ENCODE data around the gene THBS1. TPM values are rescaled to one million over a fixed set of nuclear protein-coding genes. Genes with fewer than 3 reads are reported as not detected.

THBS1 gene
- total RNA-seq, 1 experiment from 2014 or later, result 342 TPM

- Histone ChIP-seq H3K36me3 (ENCODE audit: control insufficient read depth, insufficient read depth, low read length) (peaks cover 4% of the 10 kb centered on the region), H3K9me3 (0 out of 2 replicates have a peak, but pooled peaks cover 3% of the 10 kb centered on the region), H3K4me3 (ENCODE audit: low read depth, low read length) (no peak overlapping the region), H3K27me3 (replicated peaks; ENCODE audit: control insufficient read depth, insufficient read depth, low read length) (no peaks in the 10 kb centered on the region), H3K4me1 (peaks cover 26% of the 10 kb centered on the region; the same call in 1 of the 2 replicates)
- intact Hi-C loops (cut with micrococcal nuclease; ENCODE audit: unreplicated experiment), result loop anchor here (1.0 kb wide), 1 partner anchor 451 kb away; no protein-coding TSS in a partner anchor
- no peaks in the 10 kb centered on the region for H3K4me1 Mint-ChIP-seq (ENCODE audit: low read depth, unreplicated experiment)
- TSS peak; percentile 58 for BruUV-seq (replicated peaks)
- H3K27ac Mint-ChIP-seq (ENCODE audit: unreplicated experiment), result peak overlapping the region; percentile 43
- H3K27me3 Mint-ChIP-seq (ENCODE audit: insufficient read depth, unreplicated experiment), result no peaks in the 10 kb centered on the region
- POLR2A ChIA-PET, result interaction anchor here (2.0 kb wide), 1 partner anchor 123 kb away, joined by 13 read pairs; no protein-coding TSS in a partner anchor
- CTCF ChIA-PET, result interaction anchor here (0.7 to 2.8 kb wide), 4 partner anchors 35 to 848 kb away, joined by 3 to 36 read pairs (median 7); no protein-coding TSS in a partner anchor
- peak overlapping the region; percentile 78 for H3K4me3 Mint-ChIP-seq (ENCODE audit: unreplicated experiment)
- no peak for DNase-seq
- peaks cover under 1% of the 10 kb centered on the region for H3K9me3 Mint-ChIP-seq (ENCODE audit: unreplicated experiment)
- TF ChIP-seq, protein P1, sequence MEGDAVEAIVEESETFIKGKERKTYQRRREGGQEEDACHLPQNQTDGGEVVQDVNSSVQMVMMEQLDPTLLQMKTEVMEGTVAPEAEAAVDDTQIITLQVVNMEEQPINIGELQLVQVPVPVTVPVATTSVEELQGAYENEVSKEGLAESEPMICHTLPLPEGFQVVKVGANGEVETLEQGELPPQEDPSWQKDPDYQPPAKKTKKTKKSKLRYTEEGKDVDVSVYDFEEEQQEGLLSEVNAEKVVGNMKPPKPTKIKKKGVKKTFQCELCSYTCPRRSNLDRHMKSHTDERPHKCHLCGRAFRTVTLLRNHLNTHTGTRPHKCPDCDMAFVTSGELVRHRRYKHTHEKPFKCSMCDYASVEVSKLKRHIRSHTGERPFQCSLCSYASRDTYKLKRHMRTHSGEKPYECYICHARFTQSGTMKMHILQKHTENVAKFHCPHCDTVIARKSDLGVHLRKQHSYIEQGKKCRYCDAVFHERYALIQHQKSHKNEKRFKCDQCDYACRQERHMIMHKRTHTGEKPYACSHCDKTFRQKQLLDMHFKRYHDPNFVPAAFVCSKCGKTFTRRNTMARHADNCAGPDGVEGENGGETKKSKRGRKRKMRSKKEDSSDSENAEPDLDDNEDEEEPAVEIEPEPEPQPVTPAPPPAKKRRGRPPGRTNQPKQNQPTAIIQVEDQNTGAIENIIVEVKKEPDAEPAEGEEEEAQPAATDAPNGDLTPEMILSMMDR (IDR thresholded peaks at IDR 0.05; ENCODE audit: insufficient read depth in 1 of 2, low read depth in 1 of 2, low read length in 1 of 2, severe bottlenecking in 1 of 2, unreplicated experiment in 1 of 2), result no peak
- peaks cover 50% of the 10 kb centered on the region for H3K36me3 Mint-ChIP-seq (ENCODE audit: insufficient read depth, unreplicated experiment)
These were observed 1.9 kb upstream of the THBS1 start for GRCh38 chr15:39578851-39579486.

- peak; percentile 77 to 78 for DNase-seq
- Mint-ChIP-seq H3K4me3 (ENCODE audit: unreplicated experiment) (peak overlapping the region; percentile 78), H3K27ac (ENCODE audit: unreplicated experiment) (peak overlapping the region; percentile 43), H3K9me3 (ENCODE audit: unreplicated experiment) (no peaks in the 10 kb centered on the region), H3K27me3 (ENCODE audit: insufficient read depth, unreplicated experiment) (no peaks in the 10 kb centered on the region), H3K36me3 (ENCODE audit: insufficient read depth, unreplicated experiment) (peaks cover 57% of the 10 kb centered on the region), H3K4me1 (ENCODE audit: low read depth, unreplicated experiment) (no peaks in the 10 kb centered on the region)
- no TSS peak for BruUV-seq (replicated peaks)
- Histone ChIP-seq H3K36me3 (ENCODE audit: control insufficient read depth, insufficient read depth, low read length) (peaks cover 4% of the 10 kb centered on the region), H3K4me1 (peaks cover 26% of the 10 kb centered on the region; the same call in 1 of the 2 replicates), H3K4me3 (ENCODE audit: low read depth, low read length) (peak overlapping the region; percentile 84), H3K9me3 (0 out of 2 replicates have a peak, but pooled peaks cover 3% of the 10 kb centered on the region), H3K27me3 (replicated peaks; ENCODE audit: control insufficient read depth, insufficient read depth, low read length) (no peaks in the 10 kb centered on the region)
- TF ChIP-seq, protein P1 (IDR thresholded peaks at IDR 0.05; ENCODE audit: insufficient read depth in 1 of 2, low read depth in 1 of 2, low read length in 1 of 2, severe bottlenecking in 1 of 2, unreplicated experiment in 1 of 2), result no peak
- ChIA-PET CTCF (interaction anchor here (0.7 to 2.8 kb wide), 10 partner anchors 36 to 849 kb away, joined by 3 to 36 read pairs (median 3); no protein-coding TSS in a partner anchor), POLR2A (interaction anchor here (2.0 kb wide), 1 partner anchor 124 kb away, joined by 13 read pairs; no protein-coding TSS in a partner anchor)
- intact Hi-C loops (cut with micrococcal nuclease; ENCODE audit: unreplicated experiment), result loop anchor here (1.0 to 10.0 kb wide), 11 partner anchors 142 to 872 kb away; no protein-coding TSS in a partner anchor
These were observed 1.3 kb upstream of the THBS1 start for GRCh38 chr15:39579487-39580116.

GRCh38 chr15:39580117-39580484 is 778 bp upstream of the THBS1 start:
- Histone ChIP-seq H3K36me3 (ENCODE audit: control insufficient read depth, insufficient read depth, low read length) (peaks cover 4% of the 10 kb centered on the region), H3K9me3 (0 out of 2 replicates have a peak, but pooled peaks cover 3% of the 10 kb centered on the region), H3K27me3 (replicated peaks; ENCODE audit: control insufficient read depth, insufficient read depth, low read length) (no peaks in the 10 kb centered on the region), H3K4me3 (ENCODE audit: low read depth, low read length) (peak overlapping the region; percentile 84), H3K4me1 (peaks cover 26% of the 10 kb centered on the region; the same call in 1 of the 2 replicates)
- peak; percentile 85 to 93 for DNase-seq
- TF ChIP-seq, protein P1 (IDR thresholded peaks at IDR 0.05; ENCODE audit: insufficient read depth in 1 of 2, low read depth in 1 of 2, low read length in 1 of 2, severe bottlenecking in 1 of 2, unreplicated experiment in 1 of 2), result peak; percentile 88 to 95
- intact Hi-C loops (cut with micrococcal nuclease; ENCODE audit: unreplicated experiment), result loop anchor here (1.0 to 10.0 kb wide), 10 partner anchors 143 to 873 kb away; no protein-coding TSS in a partner anchor
- Mint-ChIP-seq H3K36me3 (ENCODE audit: insufficient read depth, unreplicated experiment) (peaks cover 59% of the 10 kb centered on the region), H3K4me3 (ENCODE audit: unreplicated experiment) (peak overlapping the region; percentile 78), H3K27ac (ENCODE audit: unreplicated experiment) (peak overlapping the region; percentile 43), H3K4me1 (ENCODE audit: low read depth, unreplicated experiment) (peaks cover under 1% of the 10 kb centered on the region), H3K27me3 (ENCODE audit: insufficient read depth, unreplicated experiment) (no peaks in the 10 kb centered on the region), H3K9me3 (ENCODE audit: unreplicated experiment) (no peaks in the 10 kb centered on the region)
- BruUV-seq (replicated peaks), result no TSS peak
- CTCF ChIA-PET, result interaction anchor here (0.6 to 2.8 kb wide), 14 partner anchors 36 to 878 kb away, joined by 3 to 36 read pairs (median 4); no protein-coding TSS in a partner anchor
- POLR2A ChIA-PET, result interaction anchor here (0.6 to 2.0 kb wide), 16 partner anchors 11 to 872 kb away, joined by 3 to 14 read pairs (median 6); no protein-coding TSS in a partner anchor

Data from Caco-2 (cell line).